Prostate gland (tissue), 2 donors: ENCODE data around the gene TMEM38B. TPM values are rescaled to one million over a fixed set of nuclear protein-coding genes. Genes with fewer than 3 reads are reported as not detected.

Experiments used
- DNase-seq: peaks from one replicate; pipeline ENCODE4 v3.0.0-alpha.2; 2019; ENCODE audit warnings: low spot score
- H3K27ac ChIP-seq, 2 donors: fragments of 200-600 bp; sonication (generic); 2 replicates each; pipeline ENCODE4 v1.5.1; 2017 to 2019
- H3K27me3 ChIP-seq: fragments of 200-600 bp; sonication (generic); replicated peaks from 2 replicates; pipeline ENCODE4 v1.5.1; 2019; ENCODE audit not compliant: insufficient read depth
- H3K36me3 ChIP-seq, 2 donors: fragments of 200-600 bp; sonication (generic); 1 replicate in 1 of 2; 2 replicates in 1 of 2; pipeline versions ENCODE4 v1.5.1 to v1.8.1; 2017 to 2019
- H3K4me1 ChIP-seq: fragments of 200-600 bp; sonication (generic); replicated peaks from 2 replicates; pipeline ENCODE4 v1.5.1; 2019
- H3K4me3 ChIP-seq, 2 donors: fragments of 200-600 bp; sonication (generic); 2 replicates each; pipeline ENCODE4 v1.5.1; 2017 to 2019
- H3K9me3 ChIP-seq: fragments of 200-600 bp; sonication (generic); 2 replicates; pipeline ENCODE4 v1.5.1; 2017
- POLR2A ChIP-seq: fragments of 450-650 bp; IDR thresholded peaks from one replicate; pipeline ENCODE4 v1.6.1; 2016; ENCODE audit warnings: antibody characterized with exemption, mild to moderate bottlenecking
- POLR2AphosphoS5 ChIP-seq: sonication (generic); formaldehyde crosslinking; IDR thresholded peaks from one replicate; pipeline ENCODE4 v1.6.1; 2017; ENCODE audit warnings: antibody characterized with exemption
- WGBS: methylation state at CpG from one replicate; pipeline ENCODE4 v1.1.5; 2018; 5-methylcytosine and 5-hydroxymethylcytosine counted together
- intact Hi-C: fragments of 100-400 bp; cut with DNase I; formaldehyde crosslinking; loops from one replicate; pipeline ENCODE4 v1.14.2; 2022
- total RNA-seq, 2 donors: library from RNA; depleted of rRNA; stranded (reverse); fragments of >200 nt; gene quantifications; one replicate each; pipeline ENCODE4 v1.1.0, GENCODE V29; 2016
- TF ChIP-seq, protein P1 (sequence below), 4 experiments: fragments of 200-600 bp in 2 of 4; fragments of 450-650 bp in 2 of 4; sonication (generic) in 2 of 4; IDR thresholded peaks; 1 replicate in 3 of 4; 2 replicates in 1 of 4; pipeline ENCODE4 v1.5.1; 2016 to 2019; ENCODE audit warnings: antibody characterized with exemption in 4 of 4, mild to moderate bottlenecking in 2 of 4, moderate library complexity in 2 of 4

The TMEM38B gene
- total RNA-seq, 2 donors from 2014 or later: 14.4 to 14.9 TPM

DNA sequence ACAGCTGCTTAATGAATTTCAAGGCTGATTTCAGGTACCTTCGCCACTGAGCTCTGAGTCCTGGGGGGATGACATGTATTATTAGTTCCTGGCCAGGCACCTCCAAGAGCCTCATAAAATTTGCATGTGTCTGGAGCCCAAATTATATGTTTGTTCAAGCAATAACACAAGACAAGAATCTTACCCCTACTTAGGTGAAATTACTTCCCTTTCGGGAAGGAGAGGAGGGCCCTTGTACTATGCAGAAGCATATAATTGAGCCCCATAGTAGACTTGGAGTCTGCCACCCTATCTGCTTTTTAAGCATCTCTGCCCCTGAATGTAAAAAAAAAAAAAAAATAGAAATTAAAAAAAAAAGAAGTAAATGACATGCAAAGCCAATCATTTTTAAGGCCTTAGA is 13.0 kb upstream of the TMEM38B start:
- no peaks in the 10 kb centered on the region for H3K9me3 ChIP-seq
- H3K36me3 ChIP-seq: no peaks in the 10 kb centered on the region
- H3K27me3 ChIP-seq: no peaks in the 10 kb centered on the region
- TF ChIP-seq POLR2AphosphoS5 (no peak), POLR2A (no peak)
- TF ChIP-seq, protein P1, sequence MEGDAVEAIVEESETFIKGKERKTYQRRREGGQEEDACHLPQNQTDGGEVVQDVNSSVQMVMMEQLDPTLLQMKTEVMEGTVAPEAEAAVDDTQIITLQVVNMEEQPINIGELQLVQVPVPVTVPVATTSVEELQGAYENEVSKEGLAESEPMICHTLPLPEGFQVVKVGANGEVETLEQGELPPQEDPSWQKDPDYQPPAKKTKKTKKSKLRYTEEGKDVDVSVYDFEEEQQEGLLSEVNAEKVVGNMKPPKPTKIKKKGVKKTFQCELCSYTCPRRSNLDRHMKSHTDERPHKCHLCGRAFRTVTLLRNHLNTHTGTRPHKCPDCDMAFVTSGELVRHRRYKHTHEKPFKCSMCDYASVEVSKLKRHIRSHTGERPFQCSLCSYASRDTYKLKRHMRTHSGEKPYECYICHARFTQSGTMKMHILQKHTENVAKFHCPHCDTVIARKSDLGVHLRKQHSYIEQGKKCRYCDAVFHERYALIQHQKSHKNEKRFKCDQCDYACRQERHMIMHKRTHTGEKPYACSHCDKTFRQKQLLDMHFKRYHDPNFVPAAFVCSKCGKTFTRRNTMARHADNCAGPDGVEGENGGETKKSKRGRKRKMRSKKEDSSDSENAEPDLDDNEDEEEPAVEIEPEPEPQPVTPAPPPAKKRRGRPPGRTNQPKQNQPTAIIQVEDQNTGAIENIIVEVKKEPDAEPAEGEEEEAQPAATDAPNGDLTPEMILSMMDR (IDR thresholded peaks at IDR 0.05): no peak
- WGBS: 84% methylated on average over 2 of the region's 2 CpGs
- intact Hi-C loops: no loop called here
- no peak overlapping the region for H3K4me3 ChIP-seq
- H3K4me1 ChIP-seq: no peaks in the 10 kb centered on the region
- DNase-seq: no peak
- no peak overlapping the region for H3K27ac ChIP-seq

DNA sequence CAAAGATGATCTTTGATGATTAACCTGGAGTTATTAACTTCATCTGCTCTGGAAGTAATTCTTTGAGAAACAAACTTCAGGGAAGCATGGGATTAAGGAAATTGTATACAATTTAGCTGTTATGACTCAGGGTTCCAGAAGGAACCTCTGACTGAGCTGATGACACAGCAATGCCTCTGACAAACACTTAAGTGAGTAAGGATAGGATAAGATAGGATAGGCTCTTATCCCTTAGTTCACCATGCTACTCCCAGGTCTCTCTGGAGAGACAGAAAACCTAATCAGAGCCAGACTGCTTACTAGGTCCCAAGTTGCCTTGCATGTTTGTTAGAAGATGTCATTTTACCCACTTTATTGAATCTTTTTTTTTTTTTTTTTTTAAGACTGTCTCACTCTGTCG is 12.6 kb upstream of the TMEM38B start:
- H3K4me1 ChIP-seq: no peaks in the 10 kb centered on the region
- DNase-seq: no peak
- no peak overlapping the region for H3K4me3 ChIP-seq
- no peak for TF ChIP-seq POLR2A
- TF ChIP-seq, protein P1 (IDR thresholded peaks at IDR 0.05): no peak
- TF ChIP-seq POLR2AphosphoS5: no peak
- intact Hi-C loops: no loop called here
- no peaks in the 10 kb centered on the region for H3K27me3 ChIP-seq
- no peak overlapping the region for H3K27ac ChIP-seq
- H3K9me3 ChIP-seq: no peaks in the 10 kb centered on the region
- WGBS: 93% methylated on average over 1 of the region's 1 CpG
- no peaks in the 10 kb centered on the region for H3K36me3 ChIP-seq

DNA sequence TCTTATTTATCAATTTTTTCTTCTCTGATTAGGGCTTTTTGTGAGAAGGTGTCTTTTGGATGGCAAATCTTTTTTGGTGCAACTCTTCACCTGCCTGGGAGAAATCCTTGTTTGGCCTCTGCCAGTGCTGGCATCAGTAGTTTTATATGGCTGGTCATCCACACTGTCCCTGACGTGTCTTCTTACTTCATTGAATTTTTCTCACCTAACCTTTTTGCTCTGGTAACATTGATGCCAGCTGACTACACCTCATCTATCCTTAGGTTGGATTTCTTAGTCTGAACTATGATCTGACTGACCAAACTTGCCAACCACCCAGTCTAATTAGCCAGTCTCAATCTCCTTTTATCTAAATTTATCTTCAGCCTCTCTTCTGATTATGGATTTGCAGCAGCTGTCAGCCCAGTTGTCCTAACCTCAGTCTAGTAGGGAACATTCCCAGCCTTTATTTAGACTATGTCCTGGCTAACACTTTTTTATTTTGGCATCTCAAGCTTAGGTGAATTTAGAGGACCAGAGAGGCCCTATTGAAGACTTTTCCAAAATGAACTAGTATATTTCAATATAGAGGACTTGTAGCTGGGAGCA is 10.6 kb upstream of the TMEM38B start:
- intact Hi-C loops: no loop called here
- Histone ChIP-seq H3K27ac (no peak overlapping the region), H3K9me3 (no peaks in the 10 kb centered on the region), H3K36me3 (no peaks in the 10 kb centered on the region), H3K4me3 (no peak overlapping the region), H3K27me3 (no peaks in the 10 kb centered on the region), H3K4me1 (no peaks in the 10 kb centered on the region)
- 61% methylated on average over 1 of the region's 1 CpG for WGBS
- TF ChIP-seq POLR2A (no peak), POLR2AphosphoS5 (no peak)
- TF ChIP-seq, protein P1 (IDR thresholded peaks at IDR 0.05): no peak
- no peak for DNase-seq

DNA sequence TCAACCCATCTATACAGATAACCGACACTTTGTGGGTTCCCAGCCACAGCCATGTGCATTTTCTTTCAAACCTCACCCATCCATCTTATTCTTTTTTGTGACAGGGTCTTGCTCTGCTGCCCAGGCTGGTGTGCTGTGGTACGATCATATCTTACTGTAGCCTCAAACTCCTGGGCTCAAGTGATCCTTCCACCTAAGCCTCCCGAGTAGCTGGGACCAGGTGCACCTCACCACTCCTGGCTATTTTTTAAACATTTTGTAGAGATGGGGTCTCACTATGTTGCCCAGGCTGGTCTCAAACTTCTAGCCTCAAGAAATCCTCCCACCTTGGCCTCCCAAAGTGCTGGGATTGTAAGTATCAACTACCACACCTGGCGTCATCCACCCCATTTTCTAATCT is 7.4 kb upstream of the TMEM38B start:
- H3K36me3 ChIP-seq: no peaks in the 10 kb centered on the region
- TF ChIP-seq, protein P1 (IDR thresholded peaks at IDR 0.05): no peak
- no peak for TF ChIP-seq POLR2A
- no peak for TF ChIP-seq POLR2AphosphoS5
- no peaks in the 10 kb centered on the region for H3K9me3 ChIP-seq
- H3K27me3 ChIP-seq: no peaks in the 10 kb centered on the region
- WGBS: 92% methylated on average over 4 of the region's 4 CpGs
- no peak overlapping the region for H3K27ac ChIP-seq
- no peak overlapping the region for H3K4me3 ChIP-seq
- intact Hi-C loops: no loop called here
- H3K4me1 ChIP-seq: no peaks in the 10 kb centered on the region
- DNase-seq: no peak

DNA sequence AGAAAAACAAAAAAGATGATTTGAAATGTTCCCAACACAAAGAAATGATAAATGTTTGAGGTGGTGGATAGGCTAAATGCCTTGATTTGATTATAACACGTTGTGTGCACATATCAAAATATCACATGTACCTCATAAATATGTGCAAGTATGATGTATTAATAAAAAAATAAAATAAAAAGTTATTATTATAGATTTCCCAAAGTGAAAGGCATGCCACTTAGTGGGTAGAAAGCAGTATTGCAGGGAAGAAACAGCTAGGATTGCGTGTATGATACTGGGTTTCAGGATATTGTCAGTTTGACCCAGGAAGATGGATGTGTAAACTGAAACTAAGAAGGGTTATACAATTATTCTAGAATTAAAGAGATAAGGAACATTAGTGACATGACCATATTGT is 3.6 kb upstream of the TMEM38B start:
- H3K4me3 ChIP-seq: no peak overlapping the region
- no peak for DNase-seq
- no peaks in the 10 kb centered on the region for H3K9me3 ChIP-seq
- TF ChIP-seq POLR2AphosphoS5: no peak
- TF ChIP-seq, protein P1 (IDR thresholded peaks at IDR 0.05): peak in 2 of 4 experiments; percentile 20 to 26
- 53% methylated on average over 2 of the region's 2 CpGs for WGBS
- H3K4me1 ChIP-seq: no peaks in the 10 kb centered on the region
- no peaks in the 10 kb centered on the region for H3K27me3 ChIP-seq
- H3K36me3 ChIP-seq: no peaks in the 10 kb centered on the region
- intact Hi-C loops: no loop called here
- no peak overlapping the region for H3K27ac ChIP-seq
